OCI-LY1 (cell line): Measurements from ENCODE around the gene HELZ2.

Experiments
- H2AFZ ChIP-seq: fragments of 200-600 bp; sonication (generic), shearing (Covaris generic); 2 replicates; pipeline ENCODE4 v1.6.0; 2014; ENCODE audit warnings: antibody characterized with exemption, mild to moderate bottlenecking, low read length
- H3F3A ChIP-seq: fragments of 200-600 bp; sonication (generic), shearing (Covaris generic); 2 replicates; pipeline ENCODE4 v1.6.0; 2014; ENCODE audit warnings: mild to moderate bottlenecking, antibody characterized with exemption, low read length, moderate library complexity; ENCODE audit not compliant: insufficient read depth
- H3K27ac ChIP-seq: fragments of 200-600 bp; sonication (generic); 2 replicates; pipeline ENCODE4 v1.5.1; 2014; ENCODE audit warnings: low read length, mixed run types, mild to moderate bottlenecking, low read depth; ENCODE audit not compliant: poor library complexity, severe bottlenecking
- H3K27me3 ChIP-seq: fragments of 200-600 bp; sonication (generic); 2 replicates; pipeline ENCODE4 v1.6.0; 2014; ENCODE audit warnings: antibody characterized with exemption, mild to moderate bottlenecking, low read length, moderate library complexity; ENCODE audit not compliant: insufficient read depth
- H3K36me3 ChIP-seq: fragments of 200-600 bp; sonication (generic); 2 replicates; pipeline ENCODE4 v1.6.1; 2014; ENCODE audit warnings: mild to moderate bottlenecking, antibody characterized with exemption, low read length, moderate library complexity, mixed read lengths; ENCODE audit not compliant: insufficient read depth
- H3K4me1 ChIP-seq: fragments of 200-600 bp; sonication (generic); 2 replicates; pipeline ENCODE4 v1.5.1; 2014; ENCODE audit warnings: mild to moderate bottlenecking, low read length, moderate library complexity; ENCODE audit not compliant: insufficient read depth, severe bottlenecking
- H3K4me2 ChIP-seq: fragments of 200-600 bp; sonication (generic), shearing (Covaris generic); 2 replicates; pipeline ENCODE4 v1.6.1; 2014; ENCODE audit warnings: low read length
- H3K4me3 ChIP-seq: fragments of 200-600 bp; sonication (generic); 2 replicates; pipeline ENCODE4 v1.5.1; 2014; ENCODE audit warnings: low read length, low read depth, mild to moderate bottlenecking, mixed read lengths; ENCODE audit not compliant: poor library complexity, severe bottlenecking
- H3K79me2 ChIP-seq: fragments of 200-600 bp; shearing (Covaris generic); 2 replicates; pipeline ENCODE4 v1.6.1; 2016; ENCODE audit warnings: mixed run types, low read length, mixed read lengths; ENCODE audit not compliant: insufficient read depth
- H3K9ac ChIP-seq: fragments of 200-600 bp; sonication (generic), shearing (Covaris generic); 2 replicates; pipeline ENCODE4 v1.6.1; 2014; ENCODE audit warnings: mild to moderate bottlenecking, low read length, mixed read lengths
- H3K9me2 ChIP-seq: fragments of 200-600 bp; sonication (generic), shearing (Covaris generic); 2 replicates; pipeline ENCODE4 v1.6.1; 2014; ENCODE audit warnings: low read depth, mild to moderate bottlenecking, low read length, mixed read lengths
- H3K9me3 ChIP-seq: fragments of 200-600 bp; shearing (Covaris generic); 2 replicates; pipeline ENCODE4 v1.6.1; 2014; ENCODE audit warnings: low read length, mixed read lengths
- H4K20me1 ChIP-seq: fragments of 200-600 bp; sonication (generic), shearing (Covaris generic); 2 replicates; pipeline ENCODE4 v1.6.0; 2016; ENCODE audit warnings: mild to moderate bottlenecking, low read length; ENCODE audit not compliant: insufficient read depth
- CTCF ChIP-seq: fragments of 200-600 bp; sonication (generic), shearing (Covaris generic); IDR thresholded peaks from 2 replicates; pipeline ENCODE4 v1.5.1; 2017; ENCODE audit warnings: mild to moderate bottlenecking, antibody characterized with exemption, low read length, moderate library complexity, mixed read lengths
- EZH2 ChIP-seq: fragments of 200-600 bp; sonication (generic), shearing (Covaris generic); IDR thresholded peaks from 2 replicates; pipeline ENCODE4 v1.8.0; 2017; ENCODE audit warnings: borderline replicate concordance, mixed run types, mild to moderate bottlenecking, antibody characterized with exemption, low read length, moderate library complexity, mixed read lengths

The HELZ2 gene

DNA sequence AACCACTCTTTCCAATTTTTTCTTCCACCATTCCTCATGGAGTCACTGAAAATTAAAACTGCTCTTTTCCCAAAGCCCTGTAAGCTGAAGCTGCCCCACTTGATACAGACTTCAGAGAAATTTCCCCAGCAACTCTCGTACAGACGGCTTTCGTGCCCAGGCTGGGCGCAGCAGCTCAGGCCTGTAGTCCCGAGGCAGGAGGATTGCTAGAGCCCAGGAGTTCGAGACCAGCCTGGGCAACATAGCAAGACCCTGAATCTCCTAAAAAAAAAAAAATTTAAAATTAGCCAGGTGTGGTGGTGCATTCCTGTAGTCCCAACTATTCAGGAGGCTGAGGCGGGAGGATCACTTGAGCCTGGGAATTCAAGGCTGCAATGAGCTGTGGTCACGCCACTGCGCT lies 46.9 kb downstream of the HELZ2 start:
- Histone ChIP-seq H3F3A (no peaks in the 10 kb centered on the region), H3K4me2 (no peak overlapping the region), H3K4me3 (no peak overlapping the region)

DNA sequence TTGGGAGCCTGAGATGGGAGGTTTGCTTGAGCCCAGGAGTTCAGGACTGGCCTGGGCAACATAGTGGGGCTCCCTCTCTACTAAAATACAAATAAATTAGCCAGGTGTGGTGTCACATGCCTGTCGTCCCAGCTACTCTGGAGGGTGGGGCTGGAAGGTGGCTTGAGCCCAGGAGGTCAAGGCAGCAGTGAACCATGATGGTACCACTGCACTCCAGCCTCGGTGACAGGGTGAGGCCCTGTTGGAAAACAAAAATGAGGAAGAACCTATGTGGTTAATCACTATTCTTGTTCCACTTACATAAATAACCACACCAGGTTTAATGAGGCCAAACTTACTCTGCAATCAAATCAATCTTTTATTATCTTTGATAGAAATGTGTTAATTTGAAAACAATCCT lies 48.1 kb downstream of the HELZ2 start:
- no peak overlapping the region for H3K27ac ChIP-seq
- no peak overlapping the region for H3K4me3 ChIP-seq
- H3F3A ChIP-seq = no peaks in the 10 kb centered on the region
- no peaks in the 10 kb centered on the region for H3K27me3 ChIP-seq
- no peaks in the 10 kb centered on the region for H3K79me2 ChIP-seq
- no peak overlapping the region for H2AFZ ChIP-seq
- peaks cover 5% of the 10 kb centered on the region for H3K4me1 ChIP-seq
- no peak overlapping the region for H3K9ac ChIP-seq
- H3K36me3 ChIP-seq = peaks cover 27% of the 10 kb centered on the region
- H4K20me1 ChIP-seq = no peaks in the 10 kb centered on the region
- H3K4me2 ChIP-seq = no peak overlapping the region
- TF ChIP-seq EZH2 (no peak), CTCF (no peak)
- H3K9me3 ChIP-seq = 0 out of 2 replicates have a peak, but pooled peaks cover 6% of the 10 kb centered on the region
- no peaks in the 10 kb centered on the region for H3K9me2 ChIP-seq

More for the DNA sequence above, 46.9 kb downstream of the HELZ2 start:
- TF ChIP-seq EZH2 = no peak
- TF ChIP-seq CTCF = no peak
- Histone ChIP-seq H3K4me1 (no peaks in the 10 kb centered on the region), H2AFZ (no peak overlapping the region), H3K79me2 (no peaks in the 10 kb centered on the region), H3K9me2 (no peaks in the 10 kb centered on the region), H3K27ac (no peak overlapping the region), H3K9ac (no peak overlapping the region), H3K36me3 (peaks cover 18% of the 10 kb centered on the region), H3K27me3 (no peaks in the 10 kb centered on the region; the same call in 1 of the 2 replicates), H4K20me1 (no peaks in the 10 kb centered on the region), H3K9me3 (0 out of 2 replicates have a peak, but pooled peaks cover 6% of the 10 kb centered on the region)

DNA sequence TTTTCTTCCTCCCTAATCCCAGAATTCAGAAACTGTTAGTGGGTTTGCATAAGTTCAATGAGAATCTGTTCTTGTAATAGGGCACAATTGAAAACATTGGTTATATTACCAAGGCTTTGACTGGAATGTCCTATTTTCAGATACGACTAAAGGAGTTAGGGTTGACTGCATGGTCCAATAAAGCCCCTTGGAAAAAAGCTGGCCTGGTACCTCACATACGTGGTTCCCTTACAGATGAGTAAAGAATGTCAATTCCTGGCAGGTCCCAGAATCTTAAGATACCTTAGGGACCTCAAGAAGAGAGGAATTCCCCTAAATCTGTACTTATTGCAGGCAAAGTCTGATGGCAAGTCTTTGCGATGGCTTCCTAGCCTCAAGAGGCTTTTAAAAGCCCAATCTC lies 48.9 kb downstream of the HELZ2 start:
- no peak for TF ChIP-seq EZH2
- TF ChIP-seq CTCF = no peak
- peaks cover 27% of the 10 kb centered on the region for H3K36me3 ChIP-seq
- H3K27ac ChIP-seq = no peak overlapping the region
- H3K4me2 ChIP-seq = no peak overlapping the region
- H3K9me2 ChIP-seq = no peaks in the 10 kb centered on the region
- no peak overlapping the region for H2AFZ ChIP-seq
- H3K4me1 ChIP-seq = peaks cover 7% of the 10 kb centered on the region
- H3K9ac ChIP-seq = no peak overlapping the region
- no peaks in the 10 kb centered on the region for H4K20me1 ChIP-seq
- H3F3A ChIP-seq = no peaks in the 10 kb centered on the region
- no peak overlapping the region for H3K4me3 ChIP-seq
- no peaks in the 10 kb centered on the region for H3K79me2 ChIP-seq
- H3K27me3 ChIP-seq = no peaks in the 10 kb centered on the region
- 0 out of 2 replicates have a peak, but pooled peaks cover 6% of the 10 kb centered on the region for H3K9me3 ChIP-seq
